Skeletal muscle tissue (tissue), 4 donors: ENCODE data around the gene JADE2. TPM values are rescaled to one million over a fixed set of nuclear protein-coding genes. Genes with fewer than 3 reads are reported as not detected.
"Not testable (repeated sequence)": the region's sequence is repeated elsewhere in the genome, so short reads cannot be mapped to it uniquely, and the experiment has no call there.

Experiments
- H3K27ac ChIP-seq: one replicate; pipeline ENCODE4 v1.7.0; 2013; ENCODE audit warnings: mild to moderate bottlenecking, low read depth, low read length, inconsistent platforms
- H3K27me3 ChIP-seq, 3 donors: one replicate each; pipeline ENCODE4 v1.7.0; 2013; ENCODE audit warnings: low read length in 3 of 3; ENCODE audit not compliant: control insufficient read depth in 3 of 3, insufficient read depth in 3 of 3
- H3K36me3 ChIP-seq, 3 donors: one replicate each; pipeline ENCODE4 v1.7.0; 2013; ENCODE audit warnings: low read length in 3 of 3; ENCODE audit not compliant: control insufficient read depth in 3 of 3, insufficient read depth in 3 of 3
- H3K4me1 ChIP-seq, 3 donors: one replicate each; pipeline ENCODE4 v1.7.0; 2013; ENCODE audit warnings: low read length in 3 of 3, mild to moderate bottlenecking in 3 of 3; ENCODE audit not compliant: control insufficient read depth in 3 of 3, insufficient read depth in 3 of 3
- H3K4me3 ChIP-seq, 3 donors: one replicate each; pipeline ENCODE4 v1.7.0; 2013; ENCODE audit warnings: low read length in 3 of 3
- H3K9ac ChIP-seq, 3 donors: one replicate each; pipeline ENCODE4 v1.7.0; 2013; ENCODE audit warnings: low read length in 3 of 3, mild to moderate bottlenecking in 3 of 3, moderate library complexity in 2 of 3, low read depth in 1 of 3
- H3K9me3 ChIP-seq, 3 donors: one replicate each; pipeline ENCODE4 v1.7.0; 2013; ENCODE audit warnings: low read length in 3 of 3; ENCODE audit not compliant: control insufficient read depth in 3 of 3
- total RNA-seq: library from RNA; depleted of rRNA; stranded (reverse); fragments of >200 nt; gene quantifications from one replicate; pipeline ENCODE4 v1.2.3, GENCODE V29; 2014
- donor health status: Osteomylitis.

Gene JADE2
- total RNA-seq, 1 donor from 2014 or later, result 1.6 TPM

- Histone ChIP-seq H3K4me3 (no peak overlapping the region), H3K36me3 (no peaks in the 10 kb centered on the region), H3K27me3 (no peaks in the 10 kb centered on the region), H3K27ac (no peak overlapping the region), H3K9ac (no peak overlapping the region), H3K9me3 (no peaks in the 10 kb centered on the region), H3K4me1 (peaks cover 44 to 63% (median 55%) of the 10 kb centered on the region in 3 donors)
Measured at GRCh38 chr5:134508521-134509195, 16.8 kb upstream of the JADE2 start.

DNA sequence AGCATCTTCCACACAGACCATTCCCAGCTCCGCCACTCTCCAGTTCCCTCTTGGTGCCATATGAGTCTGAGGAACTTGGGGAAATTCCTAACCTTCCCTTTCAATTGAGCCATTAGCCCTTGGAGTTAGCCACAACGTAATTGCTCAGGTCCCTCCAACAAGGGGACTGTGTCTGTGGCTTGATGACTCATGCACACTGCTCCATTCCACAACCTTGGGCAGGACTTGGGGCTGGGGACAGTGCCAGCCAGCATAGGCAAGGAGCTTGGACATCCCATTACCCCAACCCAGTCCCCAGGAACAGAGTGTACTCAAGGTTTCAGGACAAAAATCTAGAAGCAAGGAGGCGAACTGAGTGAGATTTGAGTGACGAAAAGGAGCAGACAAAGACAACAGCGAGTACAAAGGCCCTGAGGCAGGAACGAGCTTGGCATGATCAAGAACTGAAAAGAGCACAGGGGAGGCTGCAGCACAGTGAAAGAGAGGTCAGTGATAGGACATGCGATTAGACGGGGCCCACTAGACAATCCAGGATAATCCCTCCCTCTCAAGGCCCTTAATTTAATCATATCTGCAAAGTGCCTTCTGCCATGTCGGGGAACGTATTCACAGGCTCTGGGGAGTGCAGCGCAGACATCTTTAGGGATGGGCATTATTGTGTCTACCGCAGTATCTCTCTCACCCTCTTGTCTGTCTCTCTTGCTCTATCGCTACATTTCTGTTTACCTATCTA, 16.0 kb upstream of the JADE2 start:
- H3K4me1 ChIP-seq, result peaks cover 38 to 55% (median 47%) of the 10 kb centered on the region in 3 donors
- H3K27me3 ChIP-seq, result no peaks in the 10 kb centered on the region
- H3K9ac ChIP-seq, result no peak overlapping the region
- no peak overlapping the region for H3K27ac ChIP-seq
- H3K4me3 ChIP-seq, result no peak overlapping the region
- no peaks in the 10 kb centered on the region for H3K9me3 ChIP-seq
- H3K36me3 ChIP-seq, result no peaks in the 10 kb centered on the region

DNA sequence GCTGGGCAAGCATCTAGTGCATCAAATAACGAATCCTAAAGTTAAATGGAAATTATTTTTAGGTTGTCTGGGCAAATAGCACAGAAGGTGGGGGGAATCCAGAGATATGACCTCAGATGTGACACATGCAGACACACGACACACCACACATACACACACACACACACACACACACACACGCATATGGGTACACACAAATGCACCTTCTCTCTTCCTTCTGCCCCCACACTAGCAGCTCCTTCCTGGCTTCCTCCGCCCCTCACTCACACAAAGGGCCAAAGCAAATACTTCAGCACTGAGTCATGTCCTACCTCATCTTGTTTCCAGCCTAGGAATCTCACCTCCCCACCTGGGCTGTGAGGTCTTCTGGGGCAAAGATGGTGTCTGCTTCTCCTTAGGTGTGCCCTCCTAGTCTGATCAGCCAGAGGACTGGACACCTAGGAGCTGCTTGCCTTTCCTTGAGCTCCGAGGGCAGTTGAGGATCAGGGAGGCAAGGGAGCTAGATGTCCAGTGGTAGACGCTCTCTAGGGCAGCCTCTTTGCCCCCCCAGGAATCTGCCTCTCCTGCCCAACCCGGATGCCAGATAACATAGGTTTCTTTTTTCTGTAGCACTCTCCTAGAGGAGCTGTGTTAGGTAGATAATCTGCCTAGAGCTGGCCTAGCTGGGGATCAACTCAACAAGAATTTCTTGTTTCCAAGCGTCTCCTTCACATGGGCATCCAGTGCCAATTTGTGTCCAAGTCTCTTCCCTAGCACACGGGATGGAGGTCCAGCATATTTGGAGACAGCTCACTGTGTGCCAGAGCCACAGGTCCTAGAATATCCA, 14.3 kb upstream of the JADE2 start:
- H3K27me3 ChIP-seq, result no peaks in the 10 kb centered on the region
- H3K9ac ChIP-seq, result peak overlapping the region in 2 of 3 donors; percentile 59 to 77
- H3K36me3 ChIP-seq, result no peaks in the 10 kb centered on the region
- H3K9me3 ChIP-seq, result no peaks in the 10 kb centered on the region
- H3K27ac ChIP-seq, result peak overlapping the region; percentile 62
- peak overlapping the region in 1 of 3 donors; percentile 22 for H3K4me3 ChIP-seq
- peaks cover 32 to 52% (median 44%) of the 10 kb centered on the region in 3 donors for H3K4me1 ChIP-seq

- Histone ChIP-seq H3K27me3 (no peaks in the 10 kb centered on the region), H3K36me3 (no peaks in the 10 kb centered on the region), H3K9ac (peak overlapping the region in 2 of 3 donors; percentile 66 to 77), H3K4me3 (peak overlapping the region in 1 of 3 donors; percentile 1), H3K9me3 (no peaks in the 10 kb centered on the region), H3K4me1 (peaks cover 24 to 43% (median 36%) of the 10 kb centered on the region in 3 donors), H3K27ac (peak overlapping the region; percentile 62)
Measured at GRCh38 chr5:134511796-134512660, 13.4 kb upstream of the JADE2 start.

GRCh38 chr5:134512661-134512999, 12.8 kb upstream of the JADE2 start:
- H3K4me1 ChIP-seq, result peaks cover 24 to 41% (median 35%) of the 10 kb centered on the region in 3 donors
- H3K4me3 ChIP-seq, result no peak overlapping the region
- H3K9ac ChIP-seq, result peak overlapping the region in 2 of 3 donors; percentile 66 to 77
- no peaks in the 10 kb centered on the region for H3K9me3 ChIP-seq
- no peaks in the 10 kb centered on the region for H3K36me3 ChIP-seq
- no peaks in the 10 kb centered on the region for H3K27me3 ChIP-seq
- H3K27ac ChIP-seq, result no peak overlapping the region

DNA sequence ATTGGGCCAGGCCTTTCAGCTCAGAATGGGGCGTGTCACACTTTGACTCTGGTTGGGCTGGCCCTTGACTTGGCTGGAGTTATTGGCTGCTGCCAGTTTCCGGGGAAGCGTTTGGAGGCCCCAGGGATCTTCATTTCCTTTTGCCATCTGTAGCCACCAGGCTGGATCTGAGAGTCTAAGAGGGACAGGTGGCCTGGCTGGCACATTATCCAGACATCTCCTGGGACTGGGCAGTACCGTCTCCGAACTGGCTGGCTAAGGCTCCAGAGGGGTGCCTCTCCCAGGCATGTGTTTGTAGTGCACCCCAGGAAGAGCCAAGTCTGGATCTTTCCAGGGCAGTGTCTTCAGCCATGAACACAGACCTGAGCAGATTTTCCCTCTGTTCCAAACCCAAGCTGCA, 9.7 kb upstream of the JADE2 start:
- H3K27me3 ChIP-seq, result no peaks in the 10 kb centered on the region
- H3K9ac ChIP-seq, result no peak overlapping the region
- no peak overlapping the region for H3K4me3 ChIP-seq
- no peaks in the 10 kb centered on the region for H3K9me3 ChIP-seq
- H3K36me3 ChIP-seq, result no peaks in the 10 kb centered on the region
- H3K27ac ChIP-seq, result no peak overlapping the region
- peaks cover 23 to 27% (median 26%) of the 10 kb centered on the region in 3 donors for H3K4me1 ChIP-seq

DNA sequence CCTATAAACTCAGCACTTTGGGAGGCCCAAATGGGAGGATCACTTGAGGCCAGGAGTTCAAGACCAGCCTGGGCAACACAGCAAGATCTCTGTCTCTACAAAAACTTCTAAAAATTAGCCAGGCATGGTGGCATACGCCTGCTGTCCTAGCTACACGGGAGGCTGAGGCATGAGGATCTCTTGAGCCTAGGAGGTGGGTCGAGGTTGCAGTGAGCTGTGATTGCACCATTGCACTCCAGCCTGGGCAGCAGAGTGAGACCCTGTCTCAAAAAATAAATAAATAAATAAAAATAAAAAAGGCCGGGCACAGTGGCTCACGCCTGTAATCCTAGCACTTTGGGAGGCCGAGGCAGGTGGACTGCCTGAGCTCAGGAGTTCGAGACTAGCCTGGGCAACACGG, 8.5 kb upstream of the JADE2 start:
- H3K27me3 ChIP-seq, H3K9ac ChIP-seq, H3K9me3 ChIP-seq, H3K4me3 ChIP-seq, H3K36me3 ChIP-seq, H3K27ac ChIP-seq: not testable (repeated sequence)
- peaks cover 12 to 15% (median 15%) of the 10 kb centered on the region in 3 donors for H3K4me1 ChIP-seq

- H3K36me3 ChIP-seq, result no peaks in the 10 kb centered on the region
- no peak overlapping the region for H3K4me3 ChIP-seq
- no peak overlapping the region for H3K9ac ChIP-seq
- H3K27me3 ChIP-seq, result no peaks in the 10 kb centered on the region
- peaks cover 6 to 9% (median 9%) of the 10 kb centered on the region in 3 donors for H3K4me1 ChIP-seq
- no peak overlapping the region for H3K27ac ChIP-seq
- H3K9me3 ChIP-seq, result no peaks in the 10 kb centered on the region
Measured at GRCh38 chr5:134517553-134517952, 7.9 kb upstream of the JADE2 start.

GRCh38 chr5:134519989-134520388, 5.5 kb upstream of the JADE2 start:
- Histone ChIP-seq H3K4me1 (peaks cover 5 to 20% (median 20%) of the 10 kb centered on the region in 3 donors), H3K4me3 (no peak overlapping the region), H3K27ac (no peak overlapping the region), H3K9me3 (no peaks in the 10 kb centered on the region), H3K27me3 (no peaks in the 10 kb centered on the region), H3K36me3 (no peaks in the 10 kb centered on the region), H3K9ac (no peak overlapping the region)
